ENCODE data around the gene SLAMF1. TPM values are rescaled to one million over a fixed set of nuclear protein-coding genes. Genes with fewer than 3 reads are reported as not detected.
A peak's percentile ranks its signal among the peaks of the same experiment; 100 is the strongest.

SLAMF1 gene
- total RNA-seq, 2 donors from 2014 or later = not detected

- no peaks in the 10 kb centered on the region for H3K4me1 ChIP-seq
- H3K36me3 ChIP-seq (replicated peaks in 1 of 2; ENCODE audit: insufficient read depth in 1 of 2, low read depth in 2 of 2) = no peaks in the 10 kb centered on the region
- no peak for DNase-seq
- no peaks in the 10 kb centered on the region for H3K27me3 ChIP-seq
- intact Hi-C loops (cut with DNase I) = no loop called here
- no peaks in the 10 kb centered on the region for H3K9me3 ChIP-seq
- 83 to 84% methylated on average over 4 of the region's 4 CpGs for WGBS, 2 donors
- TF ChIP-seq POLR2A (IDR thresholded peaks at IDR 0.05) (no peak), CTCF (IDR thresholded peaks at IDR 0.05) (no peak)
- no peak for ATAC-seq
- no peak overlapping the region for H3K4me3 ChIP-seq
- H3K27ac ChIP-seq = no peak overlapping the region
These were observed 27.0 kb downstream of the SLAMF1 start for GRCh38 chr1:160619742-160620277.

GRCh38 chr1:160618763-160619274 lies 28.0 kb downstream of the SLAMF1 start:
- no peak for ATAC-seq
- TF ChIP-seq CTCF (IDR thresholded peaks at IDR 0.05) = peak in 5 of 7 experiments; percentile 14 to 37 (median 28)
- no peak for TF ChIP-seq POLR2A (IDR thresholded peaks at IDR 0.05)
- 85 to 89% methylated on average over 3 of the region's 3 CpGs for WGBS, 2 donors
- no peaks in the 10 kb centered on the region for H3K36me3 ChIP-seq (replicated peaks in 1 of 2; ENCODE audit: insufficient read depth in 1 of 2, low read depth in 2 of 2)
- H3K27me3 ChIP-seq = no peaks in the 10 kb centered on the region
- no peaks in the 10 kb centered on the region for H3K4me1 ChIP-seq
- no peak overlapping the region for H3K4me3 ChIP-seq
- no peak overlapping the region for H3K27ac ChIP-seq
- H3K9me3 ChIP-seq = no peaks in the 10 kb centered on the region
- intact Hi-C loops (cut with DNase I) = no loop called here
- no peak for DNase-seq

GRCh38 chr1:160618327-160618726 lies 28.5 kb downstream of the SLAMF1 start:
- no peak for TF ChIP-seq POLR2A (IDR thresholded peaks at IDR 0.05)
- TF ChIP-seq CTCF (IDR thresholded peaks at IDR 0.05) = no peak
- Histone ChIP-seq H3K9me3 (no peaks in the 10 kb centered on the region), H3K4me1 (no peaks in the 10 kb centered on the region), H3K27ac (no peak overlapping the region), H3K36me3 (replicated peaks in 1 of 2; ENCODE audit: insufficient read depth in 1 of 2, low read depth in 2 of 2) (no peaks in the 10 kb centered on the region), H3K4me3 (no peak overlapping the region), H3K27me3 (no peaks in the 10 kb centered on the region)
- WGBS, 2 donors = 30 to 50% methylated on average over 1 of the region's 1 CpG
- DNase-seq (no peak), ATAC-seq (no peak)
- intact Hi-C loops (cut with DNase I) = no loop called here

GRCh38 chr1:160615660-160616059 lies 31.2 kb downstream of the SLAMF1 start:
- DNase-seq (no peak), ATAC-seq (no peak)
- TF ChIP-seq POLR2A (IDR thresholded peaks at IDR 0.05) = no peak
- TF ChIP-seq CTCF (IDR thresholded peaks at IDR 0.05) = no peak
- 56 to 69% methylated on average over 2 of the region's 2 CpGs for WGBS, 2 donors
- Histone ChIP-seq H3K4me3 (no peak overlapping the region), H3K27me3 (no peaks in the 10 kb centered on the region), H3K36me3 (replicated peaks in 1 of 2; ENCODE audit: insufficient read depth in 1 of 2, low read depth in 2 of 2) (no peaks in the 10 kb centered on the region), H3K4me1 (no peaks in the 10 kb centered on the region), H3K27ac (no peak overlapping the region), H3K9me3 (no peaks in the 10 kb centered on the region)
- intact Hi-C loops (cut with DNase I) = no loop called here

- WGBS, 2 donors = 78 to 84% methylated on average over 5 of the region's 5 CpGs
- ATAC-seq (no peak), DNase-seq (no peak)
These were observed 32.4 kb downstream of the SLAMF1 start for GRCh38 chr1:160614410-160614809.

More at GRCh38 chr1:160614410-160614809, 32.4 kb downstream of the SLAMF1 start:
- Histone ChIP-seq H3K27ac (no peak overlapping the region), H3K36me3 (replicated peaks in 1 of 2; ENCODE audit: insufficient read depth in 1 of 2, low read depth in 2 of 2) (no peaks in the 10 kb centered on the region), H3K4me1 (no peaks in the 10 kb centered on the region), H3K27me3 (no peaks in the 10 kb centered on the region), H3K9me3 (no peaks in the 10 kb centered on the region), H3K4me3 (no peak overlapping the region)
- intact Hi-C loops (cut with DNase I) = no loop called here
- TF ChIP-seq CTCF (IDR thresholded peaks at IDR 0.05) (no peak), POLR2A (IDR thresholded peaks at IDR 0.05) (no peak)

Data from body of pancreas (tissue), 4 donors.